Mesothelial cell of epicardium (in vitro differentiated cells): ENCODE measurements around the gene SLIT2. TPM values are rescaled to one million over a fixed set of nuclear protein-coding genes. Genes with fewer than 3 reads are reported as not detected.

Source experiments
- DNase-seq, 2 experiments: peaks; one replicate each; pipeline ENCODE4 v3.0.0; 2021; ENCODE audit warnings: low spot score in 2 of 2; ENCODE audit not compliant: unreplicated experiment in 2 of 2
- H3K27ac Mint-ChIP-seq: 2 replicates; pipeline ENCODE4 v1.8.0; 2021; ENCODE audit warnings: mixed read lengths
- H3K27me3 Mint-ChIP-seq: 2 replicates; pipeline ENCODE4 v1.8.0; 2021; ENCODE audit warnings: low read depth, mixed read lengths
- H3K36me3 Mint-ChIP-seq: 2 replicates; pipeline ENCODE4 v1.8.0; 2021; ENCODE audit warnings: mixed read lengths
- H3K4me1 Mint-ChIP-seq: 2 replicates; pipeline ENCODE4 v1.8.0; 2021; ENCODE audit warnings: mixed read lengths
- H3K4me3 Mint-ChIP-seq: 2 replicates; pipeline ENCODE4 v1.8.0; 2021; ENCODE audit warnings: mild to moderate bottlenecking, moderate library complexity, mixed read lengths
- H3K9me3 Mint-ChIP-seq: 2 replicates; pipeline ENCODE4 v1.8.0; 2021; ENCODE audit warnings: mixed read lengths
- CTCF ChIP-seq: fragments of 200-600 bp; sonication (generic); IDR thresholded peaks from one replicate; pipeline ENCODE4 v1.5.0; 2021; ENCODE audit warnings: antibody characterized with exemption; ENCODE audit not compliant: unreplicated experiment
- total RNA-seq: library from RNA; stranded (reverse); gene quantifications from 3 replicates; pipeline ENCODE4 v1.2.1, GENCODE V29; 2021

SLIT2 gene
- total RNA-seq, 1 donor from 2014 or later: 168 TPM

DNA sequence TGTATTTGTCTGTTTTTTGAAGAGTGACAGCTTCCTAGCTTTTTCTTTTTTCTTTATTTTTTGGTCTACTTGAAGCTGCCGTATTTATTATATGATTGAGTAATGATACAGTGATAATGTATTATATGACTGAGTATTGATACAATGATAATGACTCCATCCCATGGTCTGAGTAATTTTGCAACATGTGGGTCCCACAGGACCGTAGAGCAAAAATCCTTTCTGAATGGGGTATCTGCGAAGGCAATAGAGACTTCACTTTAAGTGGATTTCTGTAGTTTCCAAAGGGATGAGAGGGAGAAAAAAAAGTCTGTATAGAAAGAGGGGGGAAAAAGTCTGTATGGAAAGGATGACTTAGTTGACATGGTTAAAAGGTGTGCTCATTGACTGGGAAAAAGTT is 41.0 kb downstream of the SLIT2 start:
- peaks cover 4% of the 10 kb centered on the region for H3K9me3 Mint-ChIP-seq
- H3K36me3 Mint-ChIP-seq: peaks cover 5% of the 10 kb centered on the region
- no peak for TF ChIP-seq CTCF
- H3K4me3 Mint-ChIP-seq: no peak overlapping the region
- H3K27ac Mint-ChIP-seq: no peak overlapping the region
- no peak for DNase-seq
- H3K27me3 Mint-ChIP-seq: no peaks in the 10 kb centered on the region
- H3K4me1 Mint-ChIP-seq: peaks cover 17% of the 10 kb centered on the region

DNA sequence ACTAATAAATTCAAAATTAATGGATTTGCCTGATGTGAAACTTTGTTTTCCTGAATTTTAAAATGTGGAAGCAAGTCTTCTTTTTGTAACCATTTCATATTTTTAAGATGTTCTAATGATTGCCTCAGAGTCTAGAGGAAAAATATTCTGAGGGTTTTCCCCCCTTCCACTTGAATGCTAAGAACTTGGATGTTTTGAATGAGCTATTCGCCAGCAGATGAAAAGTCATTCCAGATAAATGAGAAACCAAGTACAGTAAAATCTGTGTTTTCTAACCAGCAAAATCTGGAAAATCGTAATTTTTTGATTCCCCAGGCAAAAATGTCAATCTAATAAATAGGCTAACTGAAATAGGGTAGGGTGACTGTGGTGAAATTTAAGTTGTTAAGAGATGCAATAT is 45.6 kb downstream of the SLIT2 start:
- H3K9me3 Mint-ChIP-seq: no peaks in the 10 kb centered on the region
- no peak for DNase-seq
- no peaks in the 10 kb centered on the region for H3K36me3 Mint-ChIP-seq
- TF ChIP-seq CTCF: no peak
- H3K27me3 Mint-ChIP-seq: no peaks in the 10 kb centered on the region
- H3K4me3 Mint-ChIP-seq: no peak overlapping the region
- H3K4me1 Mint-ChIP-seq: peaks cover 13% of the 10 kb centered on the region
- peak overlapping the region; percentile 47 for H3K27ac Mint-ChIP-seq

- Mint-ChIP-seq H3K4me1 (peaks cover 16% of the 10 kb centered on the region), H3K36me3 (no peaks in the 10 kb centered on the region)
Observed at GRCh38 chr4:20297783-20298182, 46.1 kb downstream of the SLIT2 start.

GRCh38 chr4:20298455-20298854 is 46.8 kb downstream of the SLIT2 start:
- peaks cover 16% of the 10 kb centered on the region for H3K4me1 Mint-ChIP-seq
- no peak overlapping the region for H3K4me3 Mint-ChIP-seq
- TF ChIP-seq CTCF: no peak
- H3K9me3 Mint-ChIP-seq: no peaks in the 10 kb centered on the region
- no peaks in the 10 kb centered on the region for H3K27me3 Mint-ChIP-seq
- no peaks in the 10 kb centered on the region for H3K36me3 Mint-ChIP-seq
- DNase-seq: no peak
- no peak overlapping the region for H3K27ac Mint-ChIP-seq

More at GRCh38 chr4:20297783-20298182, 46.1 kb downstream of the SLIT2 start:
- no peak overlapping the region for H3K4me3 Mint-ChIP-seq
- TF ChIP-seq CTCF: no peak
- no peaks in the 10 kb centered on the region for H3K27me3 Mint-ChIP-seq
- DNase-seq: no peak
- no peak overlapping the region for H3K27ac Mint-ChIP-seq
- H3K9me3 Mint-ChIP-seq: no peaks in the 10 kb centered on the region

DNA sequence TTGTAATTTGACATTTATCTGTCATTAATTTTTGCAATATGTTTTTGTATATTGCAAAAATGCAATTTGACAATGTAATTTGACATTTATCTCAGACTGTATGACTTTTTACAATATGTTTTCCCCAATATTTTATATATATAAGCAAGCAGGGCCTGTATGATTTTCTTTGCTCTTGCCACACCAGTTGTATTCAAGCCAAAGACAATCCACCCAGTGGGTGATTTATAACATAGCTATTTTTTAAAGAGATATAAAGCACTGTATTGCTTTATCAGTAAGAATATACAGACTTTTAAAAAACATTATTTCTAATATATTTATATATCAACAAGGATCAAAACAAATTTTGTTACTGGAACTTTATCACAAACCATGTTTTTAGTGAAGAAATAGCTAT is 47.3 kb downstream of the SLIT2 start:
- Mint-ChIP-seq H3K27me3 (no peaks in the 10 kb centered on the region), H3K9me3 (no peaks in the 10 kb centered on the region), H3K36me3 (no peaks in the 10 kb centered on the region), H3K4me1 (peaks cover 16% of the 10 kb centered on the region), H3K4me3 (no peak overlapping the region), H3K27ac (no peak overlapping the region)
- no peak for TF ChIP-seq CTCF
- DNase-seq: no peak

GRCh38 chr4:20299515-20299914 is 47.8 kb downstream of the SLIT2 start:
- peak; percentile 50 for TF ChIP-seq CTCF
- no peak for DNase-seq
- no peaks in the 10 kb centered on the region for H3K9me3 Mint-ChIP-seq
- no peak overlapping the region for H3K4me3 Mint-ChIP-seq
- no peak overlapping the region for H3K27ac Mint-ChIP-seq
- no peaks in the 10 kb centered on the region for H3K27me3 Mint-ChIP-seq
- H3K4me1 Mint-ChIP-seq: peaks cover 16% of the 10 kb centered on the region
- H3K36me3 Mint-ChIP-seq: no peaks in the 10 kb centered on the region
